Measurements from ENCODE around the gene ABL2.

DNA sequence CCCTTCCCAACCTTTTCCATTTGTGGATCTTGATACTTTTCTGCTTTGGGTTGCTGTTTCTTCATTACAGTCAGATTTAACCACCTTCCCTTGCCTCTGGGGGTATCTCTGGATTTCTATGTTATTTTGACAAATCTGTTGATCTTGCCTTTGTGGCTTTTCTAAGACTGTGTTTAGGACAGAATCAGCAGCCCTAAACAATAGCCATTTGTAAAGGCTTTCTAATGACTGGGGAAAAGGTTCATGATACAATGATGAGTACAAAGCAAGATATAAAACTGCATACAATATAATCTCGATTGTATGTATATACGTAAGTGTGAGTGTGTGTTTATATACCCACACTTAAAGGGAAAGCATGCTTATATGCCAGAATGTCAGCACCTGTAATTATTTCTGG is 176.0 kb downstream of the ABL2 start:
- TF ChIP-seq POLR2AphosphoS5 (IDR thresholded peaks at IDR 0.05), result no peak
- TF ChIP-seq, protein P1, sequence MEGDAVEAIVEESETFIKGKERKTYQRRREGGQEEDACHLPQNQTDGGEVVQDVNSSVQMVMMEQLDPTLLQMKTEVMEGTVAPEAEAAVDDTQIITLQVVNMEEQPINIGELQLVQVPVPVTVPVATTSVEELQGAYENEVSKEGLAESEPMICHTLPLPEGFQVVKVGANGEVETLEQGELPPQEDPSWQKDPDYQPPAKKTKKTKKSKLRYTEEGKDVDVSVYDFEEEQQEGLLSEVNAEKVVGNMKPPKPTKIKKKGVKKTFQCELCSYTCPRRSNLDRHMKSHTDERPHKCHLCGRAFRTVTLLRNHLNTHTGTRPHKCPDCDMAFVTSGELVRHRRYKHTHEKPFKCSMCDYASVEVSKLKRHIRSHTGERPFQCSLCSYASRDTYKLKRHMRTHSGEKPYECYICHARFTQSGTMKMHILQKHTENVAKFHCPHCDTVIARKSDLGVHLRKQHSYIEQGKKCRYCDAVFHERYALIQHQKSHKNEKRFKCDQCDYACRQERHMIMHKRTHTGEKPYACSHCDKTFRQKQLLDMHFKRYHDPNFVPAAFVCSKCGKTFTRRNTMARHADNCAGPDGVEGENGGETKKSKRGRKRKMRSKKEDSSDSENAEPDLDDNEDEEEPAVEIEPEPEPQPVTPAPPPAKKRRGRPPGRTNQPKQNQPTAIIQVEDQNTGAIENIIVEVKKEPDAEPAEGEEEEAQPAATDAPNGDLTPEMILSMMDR (IDR thresholded peaks at IDR 0.05), result no peak
